Ovary (tissue), 3 donors: ENCODE measurements around the gene ERFE.

ENCODE experiments used
- EP300 ChIP-seq: sonication (generic); formaldehyde crosslinking; IDR thresholded peaks from one replicate; pipeline ENCODE4 v1.6.1; 2017; ENCODE audit warnings: antibody characterized with exemption
- TF ChIP-seq, protein P1 (sequence below), 3 donors: fragments of 450-650 bp in 2 of 3; fragments of 200-600 bp in 1 of 3; IDR thresholded peaks; one replicate each; pipeline versions ENCODE4 v1.5.1 to v1.8.0; 2016 to 2022; ENCODE audit warnings: antibody characterized with exemption in 3 of 3, mild to moderate bottlenecking in 1 of 3
- donor health status: DM: no; HTN: no; CAD: no.

DNA sequence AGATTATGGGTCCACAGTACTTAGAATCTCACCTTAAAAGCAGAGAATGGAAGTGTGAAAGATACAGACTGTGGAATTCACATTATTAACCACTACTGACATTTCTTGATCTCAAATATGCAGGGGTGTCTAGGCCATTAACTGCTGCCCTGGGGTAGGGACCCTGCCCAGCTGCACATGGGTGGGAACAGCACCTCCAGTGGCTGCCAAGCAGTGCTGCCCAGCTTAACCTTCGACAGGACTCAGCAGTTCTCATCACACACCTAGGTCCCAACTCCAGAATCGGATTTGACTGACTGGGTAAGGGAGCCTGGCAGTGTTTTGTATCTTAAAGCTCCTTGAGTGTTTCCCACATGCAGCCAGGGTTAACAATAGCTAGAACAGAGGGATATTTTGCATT is 14.9 kb downstream of the ERFE start:
- TF ChIP-seq, protein P1, sequence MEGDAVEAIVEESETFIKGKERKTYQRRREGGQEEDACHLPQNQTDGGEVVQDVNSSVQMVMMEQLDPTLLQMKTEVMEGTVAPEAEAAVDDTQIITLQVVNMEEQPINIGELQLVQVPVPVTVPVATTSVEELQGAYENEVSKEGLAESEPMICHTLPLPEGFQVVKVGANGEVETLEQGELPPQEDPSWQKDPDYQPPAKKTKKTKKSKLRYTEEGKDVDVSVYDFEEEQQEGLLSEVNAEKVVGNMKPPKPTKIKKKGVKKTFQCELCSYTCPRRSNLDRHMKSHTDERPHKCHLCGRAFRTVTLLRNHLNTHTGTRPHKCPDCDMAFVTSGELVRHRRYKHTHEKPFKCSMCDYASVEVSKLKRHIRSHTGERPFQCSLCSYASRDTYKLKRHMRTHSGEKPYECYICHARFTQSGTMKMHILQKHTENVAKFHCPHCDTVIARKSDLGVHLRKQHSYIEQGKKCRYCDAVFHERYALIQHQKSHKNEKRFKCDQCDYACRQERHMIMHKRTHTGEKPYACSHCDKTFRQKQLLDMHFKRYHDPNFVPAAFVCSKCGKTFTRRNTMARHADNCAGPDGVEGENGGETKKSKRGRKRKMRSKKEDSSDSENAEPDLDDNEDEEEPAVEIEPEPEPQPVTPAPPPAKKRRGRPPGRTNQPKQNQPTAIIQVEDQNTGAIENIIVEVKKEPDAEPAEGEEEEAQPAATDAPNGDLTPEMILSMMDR (IDR thresholded peaks at IDR 0.05) = no peak
- no peak for TF ChIP-seq EP300
